ENCODE data around the gene EOLA2.
"Not testable (repeated sequence)": the region's sequence is repeated elsewhere in the genome, so short reads cannot be mapped to it uniquely, and the experiment has no call there.

EOLA2 gene

DNA sequence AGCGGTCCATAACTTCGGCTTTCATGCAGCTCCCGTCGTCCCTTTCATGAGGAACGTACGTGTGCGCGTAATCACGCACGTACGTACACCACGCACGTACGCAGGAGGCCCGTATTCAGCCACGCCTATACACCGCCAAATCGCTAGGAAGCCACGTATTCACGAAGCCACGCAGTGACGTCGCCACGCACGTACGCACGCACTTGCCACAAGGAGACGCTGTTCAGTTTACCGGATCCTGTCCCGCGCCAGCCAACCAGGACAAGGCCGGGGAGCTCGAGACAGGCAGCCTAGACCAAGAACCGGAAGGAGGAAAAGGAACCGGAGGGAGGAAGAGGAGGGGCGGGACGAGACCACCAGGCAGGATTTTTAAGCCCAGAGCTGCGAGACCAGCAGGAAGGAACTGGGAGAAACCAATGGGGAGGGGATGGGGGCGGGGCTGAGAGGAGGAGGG, at the start of gene EOLA2:
Gene EOLA2, minus strand, starts transcription at position 65 of the 454 bp plus-strand sequence. CDS start 4,617 bp downstream, outside the sequence.
- DNase-seq = peak; percentile 95

GRCh38 chrX:149987613-149988012, 49.3 kb upstream of the EOLA2 start:
- DNase-seq = no peak

DNA sequence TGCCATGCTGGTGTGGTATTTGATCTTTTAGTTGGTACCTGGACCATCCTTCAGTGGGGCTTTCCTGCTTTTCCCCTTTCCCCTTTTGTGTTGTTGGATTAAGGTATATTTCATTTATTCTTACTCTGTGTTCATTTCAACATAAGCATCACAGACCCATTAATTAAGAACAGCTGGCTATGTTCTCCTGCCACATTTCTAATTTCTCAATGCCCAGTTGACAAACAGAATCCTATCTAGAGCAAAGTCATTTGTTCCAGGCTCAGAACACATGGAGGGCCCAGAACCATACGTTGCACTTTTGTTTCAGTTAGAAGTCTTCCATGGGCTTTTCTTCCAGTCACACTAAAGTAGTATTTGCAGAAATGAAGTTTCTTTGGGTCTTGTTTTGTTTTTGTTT, 46.1 kb upstream of the EOLA2 start:
- no peak for DNase-seq

DNA sequence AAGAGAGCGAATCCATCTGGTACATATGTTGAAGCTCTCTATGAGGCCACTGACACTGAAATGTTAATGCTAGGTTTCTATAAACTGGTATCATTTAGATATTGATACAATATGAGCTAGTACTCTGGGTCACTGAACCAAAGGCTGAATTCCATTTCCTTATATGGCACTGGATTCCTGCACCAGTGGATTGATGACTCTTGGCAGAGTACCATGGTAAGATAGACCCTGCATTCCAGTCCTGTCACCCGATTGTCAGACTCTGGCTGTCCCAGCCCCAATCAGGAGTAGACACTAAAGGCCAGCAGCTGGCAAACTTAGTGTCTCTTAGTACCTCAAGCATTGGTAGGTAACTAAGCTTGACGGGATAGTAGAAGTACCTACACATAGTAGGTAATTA, 44.0 kb upstream of the EOLA2 start:
- no peak for DNase-seq

DNA sequence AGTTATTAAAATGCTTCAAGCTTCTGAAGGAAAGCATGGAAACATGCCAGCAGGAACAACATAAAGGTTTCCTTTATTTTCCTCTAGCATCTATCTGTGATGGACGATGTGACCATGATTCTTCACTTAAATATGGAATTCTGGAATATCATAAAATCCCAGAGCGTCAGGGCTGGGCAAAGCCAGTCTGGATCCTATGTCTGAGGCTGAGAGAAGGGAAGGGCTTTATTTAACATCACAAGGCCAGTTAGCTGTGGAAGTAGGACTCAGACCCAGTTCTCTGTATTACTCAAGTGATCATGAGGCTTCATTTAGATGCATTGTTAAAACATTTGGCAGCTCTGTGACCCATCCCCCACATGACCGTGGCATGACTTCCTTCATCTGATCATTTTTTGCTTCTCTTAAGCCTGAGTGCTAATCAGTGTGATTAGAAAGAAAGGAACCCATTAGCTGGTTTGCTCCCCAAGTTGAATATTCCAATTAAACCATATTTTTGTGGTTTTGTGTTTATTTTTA, 40.9 kb upstream of the EOLA2 start:
- no peak for DNase-seq

DNA sequence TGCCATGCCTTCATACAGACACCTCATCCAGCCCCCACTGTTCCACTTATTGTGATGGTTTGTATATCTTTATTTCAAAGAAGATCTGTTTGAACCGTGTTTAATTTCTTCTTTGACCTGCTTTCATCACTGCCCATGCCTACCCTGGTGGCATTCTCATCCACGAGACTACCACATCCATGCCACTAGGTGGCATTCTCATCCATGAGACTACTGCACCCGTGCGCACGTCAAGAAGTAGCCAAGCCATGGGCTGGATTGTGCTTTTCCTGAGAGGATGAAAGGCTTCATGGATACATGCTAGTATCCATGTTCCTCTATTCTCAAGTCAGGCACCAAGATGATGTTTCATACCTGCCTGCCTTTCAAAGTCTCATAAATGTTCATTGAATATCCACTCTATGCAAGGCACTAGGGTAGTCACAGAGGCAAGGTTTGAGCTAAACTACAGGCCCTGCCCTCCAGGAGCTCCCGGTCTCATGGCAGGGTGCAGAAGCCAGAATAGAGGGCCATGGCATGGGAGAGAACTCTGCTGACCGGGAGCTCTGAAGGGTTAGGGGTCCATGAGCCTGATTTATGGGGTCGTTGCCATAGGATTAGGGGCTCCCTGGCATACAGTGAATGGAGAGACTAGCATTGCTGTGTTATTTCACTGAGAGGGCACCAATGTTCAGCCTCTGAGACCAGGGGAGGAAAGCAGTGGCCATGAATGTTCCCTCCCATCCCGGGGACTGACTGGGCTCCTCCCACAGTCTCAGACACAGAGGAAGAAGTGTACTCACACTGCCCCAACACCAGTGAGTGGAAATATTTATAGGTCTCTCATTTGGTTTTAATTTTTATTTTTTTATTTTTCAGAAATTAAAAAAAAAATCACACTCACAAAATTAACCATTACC, 24.8 kb upstream of the EOLA2 start:
- peak; percentile 50 for DNase-seq

- no peak for DNase-seq
Observed at GRCh38 chrX:149962010-149962409, 23.7 kb upstream of the EOLA2 start.

DNA sequence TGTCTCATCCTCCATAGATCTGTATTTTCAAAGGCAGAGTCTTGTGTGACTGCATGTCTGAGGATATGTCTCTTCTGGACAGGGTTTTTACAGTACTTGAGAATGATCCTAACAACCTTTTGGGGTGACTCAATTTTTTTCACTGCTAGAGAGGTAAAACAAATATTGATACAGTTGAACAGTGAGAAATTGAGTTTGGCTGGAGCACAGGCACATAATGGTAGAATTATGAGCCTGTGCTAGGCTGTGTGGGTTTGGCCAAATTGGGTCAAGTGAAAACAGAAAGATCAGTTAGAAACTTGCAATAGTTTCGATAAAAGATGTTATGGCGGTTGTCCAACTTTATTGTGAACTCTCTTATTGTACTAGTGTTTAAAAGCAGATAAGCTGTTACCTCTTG, 23.3 kb upstream of the EOLA2 start:
- DNase-seq = no peak

- DNase-seq = no peak
Observed at GRCh38 chrX:149950681-149951080, 12.4 kb upstream of the EOLA2 start.

DNA sequence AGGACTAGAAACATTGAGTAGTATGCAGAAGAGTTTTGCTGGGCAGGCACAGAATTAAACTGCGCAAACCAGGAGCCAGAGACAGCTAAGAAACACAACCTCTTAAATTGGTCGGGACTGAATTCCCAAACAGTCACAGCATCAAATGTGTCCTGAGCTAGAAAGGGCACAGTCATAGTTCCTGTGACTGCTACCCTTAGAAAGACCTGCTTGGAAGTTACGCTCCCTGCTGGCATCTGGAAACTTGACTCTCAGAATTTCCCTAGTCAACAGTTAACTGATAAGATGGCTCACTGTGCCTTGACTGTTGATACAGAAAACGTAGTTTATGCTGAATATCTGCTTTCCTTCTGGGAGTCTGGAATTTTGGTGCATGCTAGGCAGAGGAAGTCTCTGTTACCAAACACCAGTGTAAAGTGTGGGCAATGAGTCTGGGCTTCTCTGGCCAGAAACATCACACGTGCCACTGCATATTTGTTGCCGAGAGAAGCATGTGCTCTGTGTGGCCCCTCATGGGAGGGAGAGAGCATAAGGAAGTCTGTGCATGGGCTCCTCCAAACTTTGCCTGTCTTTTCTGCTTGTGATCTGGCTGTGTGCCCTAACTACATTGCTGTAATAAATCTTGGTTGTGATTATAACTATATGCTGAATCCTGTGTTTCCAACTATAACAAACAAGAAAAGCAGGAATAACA, 11.6 kb upstream of the EOLA2 start:
- DNase-seq = no peak

- DNase-seq = no peak
Observed at GRCh38 chrX:149948016-149948415, 9.7 kb upstream of the EOLA2 start.

GRCh38 chrX:149946932-149947331, 8.6 kb upstream of the EOLA2 start:
- not testable (repeated sequence) for DNase-seq

DNA sequence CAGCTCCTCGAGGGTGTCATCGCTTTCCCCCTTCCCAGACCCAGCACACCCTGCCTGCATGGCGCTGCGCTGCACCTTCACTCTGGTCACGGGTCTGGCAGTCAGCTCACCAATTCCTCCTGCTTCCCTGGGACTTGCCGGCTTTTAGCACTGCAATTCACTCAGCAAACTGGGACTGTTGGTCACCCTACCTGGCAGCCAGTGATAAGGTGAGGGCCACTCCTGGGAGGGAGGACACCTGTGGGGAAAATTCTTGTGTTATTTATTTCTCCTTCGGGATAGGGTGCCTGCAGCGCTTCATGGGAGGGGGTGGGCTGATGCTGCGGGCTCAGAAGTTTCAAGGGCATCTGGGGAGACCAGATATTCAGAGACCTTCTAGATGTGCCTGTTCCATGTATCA, 7.5 kb upstream of the EOLA2 start:
- not testable (repeated sequence) for DNase-seq

DNA sequence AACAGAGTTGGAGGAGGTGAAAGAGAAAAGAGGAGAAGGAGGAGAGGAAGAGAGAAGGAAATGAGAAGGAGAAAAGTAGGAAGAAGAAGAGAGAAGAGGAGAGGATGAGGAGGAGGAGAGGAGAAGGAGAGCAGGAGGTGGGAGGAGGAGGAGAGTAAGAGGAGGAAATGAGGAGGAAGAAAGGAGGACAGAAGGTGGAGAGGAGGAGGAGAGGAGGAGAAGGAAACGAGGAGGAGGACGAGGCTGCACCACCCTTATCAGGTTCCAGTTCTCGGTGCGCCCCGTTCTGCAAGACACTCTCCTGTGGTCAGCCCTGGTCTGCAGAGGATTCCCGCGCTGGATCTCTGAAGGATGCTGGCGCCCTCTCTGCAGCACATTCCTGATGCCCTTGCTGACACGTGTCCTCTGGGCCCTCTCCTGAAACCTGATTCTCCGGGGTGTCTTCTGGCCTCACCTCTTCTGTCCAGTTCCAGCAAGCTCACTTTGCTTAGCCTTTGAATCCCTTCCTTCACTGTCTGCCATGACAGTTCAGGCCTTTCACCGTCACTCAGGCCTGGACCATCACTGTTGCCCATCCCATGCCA, 6.9 kb upstream of the EOLA2 start:
- not testable (repeated sequence) for DNase-seq

GRCh38 chrX:149940674-149941024, 2.4 kb upstream of the EOLA2 start:
- not testable (repeated sequence) for DNase-seq

- DNase-seq = peak; percentile 95
Observed at GRCh38 chrX:149939905-149940673, 1.8 kb upstream of the EOLA2 start.

GRCh38 chrX:149939655-149939904, 1.3 kb upstream of the EOLA2 start:
- no peak for DNase-seq

- peak; percentile 91 for DNase-seq
Observed at GRCh38 chrX:149938881-149939654, 777 bp upstream of the EOLA2 start.

DNA sequence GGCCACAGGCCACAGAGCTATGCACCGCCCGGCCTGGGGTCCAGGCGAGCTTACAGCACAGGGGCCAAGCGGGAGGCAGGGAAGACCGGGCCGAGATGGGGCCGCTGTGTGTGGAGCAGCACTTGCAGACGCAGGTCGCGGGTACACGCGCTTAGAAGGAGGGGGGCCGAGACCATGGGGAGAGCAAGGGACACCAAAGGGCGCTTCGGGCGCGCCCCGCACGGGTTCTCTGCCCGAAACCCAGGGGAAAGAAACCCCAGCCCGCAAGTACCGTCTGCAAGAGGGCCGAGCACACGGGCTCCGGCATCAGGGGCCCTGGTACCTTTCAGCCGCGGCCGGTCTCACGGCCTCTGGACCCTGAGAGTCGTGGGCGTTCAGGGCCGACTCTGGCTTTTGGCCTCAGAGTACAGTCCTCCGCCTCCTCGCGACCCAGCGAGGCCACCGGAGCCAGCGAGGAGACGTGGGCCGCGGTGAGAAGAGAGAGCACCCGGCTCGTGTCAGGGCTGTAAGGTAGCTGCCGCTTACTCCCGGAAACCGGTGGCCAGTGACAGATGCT, 342 bp downstream of the EOLA2 start:
- no peak for DNase-seq

- DNase-seq = not testable (repeated sequence)
Observed at GRCh38 chrX:149937328-149937727, 963 bp downstream of the EOLA2 start.

DNA sequence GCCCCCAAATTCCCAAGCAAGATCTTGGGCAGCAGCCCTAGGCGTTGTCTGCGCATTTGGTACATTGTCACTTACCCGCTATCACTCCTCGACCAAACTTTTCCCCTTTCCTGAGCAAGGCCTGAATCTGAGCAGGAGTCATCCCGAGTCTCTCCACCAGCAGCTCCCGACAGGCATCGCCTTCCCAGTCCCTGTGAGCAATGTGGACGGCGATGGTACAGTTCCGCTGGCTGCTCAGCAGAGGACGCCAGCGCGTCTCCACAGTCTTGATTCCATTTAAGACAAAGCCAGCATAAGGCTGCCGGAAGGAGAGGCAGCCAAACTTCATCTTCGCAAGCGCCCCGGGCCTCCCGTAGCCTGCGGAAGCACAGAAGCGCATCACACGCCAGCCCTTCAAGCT, 4.7 kb downstream of the EOLA2 start:
- not testable (repeated sequence) for DNase-seq

GRCh38 chrX:149932970-149933369, 5.3 kb downstream of the EOLA2 start:
- not testable (repeated sequence) for DNase-seq
